GM19238 (cell line): ENCODE results near the gene CTBP2.

ENCODE experiments used
- DNase-seq: peaks from one replicate; pipeline ENCODE4 v3.0.0; 2011; ENCODE audit warnings: low spot score; ENCODE audit not compliant: insufficient read length

CTBP2 gene

DNA sequence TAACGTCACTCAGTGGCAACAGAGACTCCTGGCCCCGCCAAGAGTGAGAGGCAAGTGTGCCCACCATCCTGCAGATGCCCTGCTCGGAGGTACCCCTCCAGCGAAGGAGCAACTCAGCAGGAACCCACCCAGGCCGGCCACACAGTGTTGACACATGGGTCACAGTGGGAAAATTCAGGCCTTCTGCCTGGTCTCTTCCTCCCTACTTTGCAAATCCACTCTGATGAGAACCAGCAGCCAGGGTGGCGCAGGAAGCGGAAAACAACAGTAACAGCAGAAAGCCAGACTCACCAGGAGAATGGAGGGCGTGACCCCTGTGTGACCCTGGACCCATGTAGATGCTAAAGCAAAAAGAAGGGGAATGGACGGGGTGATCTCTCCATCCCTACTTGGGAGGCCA, 53.8 kb downstream of the CTBP2 start:
- DNase-seq: no peak

DNA sequence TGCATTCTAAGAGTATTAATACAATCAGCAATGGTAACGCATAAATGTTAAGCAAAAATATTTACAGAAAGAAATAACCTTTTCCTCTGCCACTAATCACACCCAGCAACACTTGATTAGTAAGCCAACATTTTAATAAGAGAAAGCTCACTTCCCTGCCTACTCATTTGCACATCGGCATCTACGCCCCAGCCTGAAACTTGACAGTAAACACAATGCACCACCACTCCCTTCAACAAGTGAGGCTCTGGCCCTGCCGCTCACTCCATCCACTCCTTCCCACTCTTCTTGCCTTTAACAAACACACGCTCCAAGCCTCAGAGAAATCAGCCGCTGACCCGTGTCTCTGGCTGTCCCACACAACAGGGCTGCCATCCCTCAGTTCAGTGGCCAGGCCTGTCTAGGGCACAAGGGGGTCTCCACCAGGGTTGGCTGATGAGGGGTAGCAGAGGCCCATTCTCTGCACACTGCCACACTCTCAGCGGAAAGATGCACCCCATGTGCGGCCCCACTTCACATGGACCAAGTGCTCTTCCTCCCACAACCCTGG, 54.6 kb downstream of the CTBP2 start:
- no peak for DNase-seq

DNA sequence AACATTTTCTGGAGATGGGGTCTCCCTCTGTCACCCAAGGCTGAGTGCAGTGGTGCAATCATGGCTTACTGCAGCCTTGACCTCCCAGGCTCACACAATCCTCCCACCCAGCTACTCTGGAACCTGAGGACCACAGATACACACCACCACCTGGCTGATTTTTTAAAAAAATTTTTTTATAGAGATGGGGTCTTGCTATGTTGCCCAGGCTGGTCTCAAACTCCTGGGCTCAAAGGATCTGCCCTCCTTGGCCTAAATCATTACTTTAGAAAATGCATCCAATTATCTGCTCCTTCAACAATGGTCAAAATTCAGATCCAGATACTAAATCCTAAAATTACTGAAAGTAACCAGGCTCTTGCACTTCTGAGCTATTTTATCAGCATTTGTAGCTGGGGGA, 55.2 kb downstream of the CTBP2 start:
- no peak for DNase-seq

DNA sequence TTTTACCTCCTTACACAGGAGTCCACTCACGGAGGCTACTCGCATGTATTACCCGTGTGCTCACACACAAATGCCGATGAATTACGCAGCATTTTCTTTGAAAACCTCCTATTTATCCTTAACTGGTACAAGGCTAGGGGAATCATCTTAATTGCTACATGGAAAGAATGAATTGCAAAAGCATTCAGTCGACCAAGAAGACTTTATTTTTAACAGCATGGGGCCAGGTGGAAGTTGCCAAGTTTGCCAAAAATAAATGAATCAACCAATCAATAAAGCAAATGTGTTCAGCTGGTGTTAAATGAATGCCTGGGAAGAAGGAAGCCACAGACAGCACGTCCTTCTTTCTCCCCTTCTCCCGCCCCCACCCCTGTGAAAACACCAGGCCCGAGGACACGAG, 55.8 kb downstream of the CTBP2 start:
- DNase-seq: no peak

DNA sequence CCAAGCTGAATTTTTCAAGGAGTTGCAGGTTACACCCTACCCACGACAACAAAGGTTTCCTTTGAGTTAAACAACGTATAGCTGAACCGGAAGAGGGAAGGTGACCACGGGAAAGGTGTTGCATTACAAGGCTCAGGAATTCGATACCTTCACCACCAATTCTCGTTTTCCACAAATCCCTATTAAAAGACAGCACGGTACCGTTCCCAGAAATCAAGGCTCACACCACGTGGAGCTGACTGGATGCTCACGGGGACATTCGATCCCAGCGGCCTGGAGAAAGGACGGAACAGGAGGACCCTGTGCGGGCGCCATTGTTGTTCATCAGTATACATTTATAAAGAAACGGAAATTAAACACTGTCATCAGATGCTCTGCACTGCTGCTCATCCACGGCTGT, 56.4 kb downstream of the CTBP2 start:
- DNase-seq: no peak

DNA sequence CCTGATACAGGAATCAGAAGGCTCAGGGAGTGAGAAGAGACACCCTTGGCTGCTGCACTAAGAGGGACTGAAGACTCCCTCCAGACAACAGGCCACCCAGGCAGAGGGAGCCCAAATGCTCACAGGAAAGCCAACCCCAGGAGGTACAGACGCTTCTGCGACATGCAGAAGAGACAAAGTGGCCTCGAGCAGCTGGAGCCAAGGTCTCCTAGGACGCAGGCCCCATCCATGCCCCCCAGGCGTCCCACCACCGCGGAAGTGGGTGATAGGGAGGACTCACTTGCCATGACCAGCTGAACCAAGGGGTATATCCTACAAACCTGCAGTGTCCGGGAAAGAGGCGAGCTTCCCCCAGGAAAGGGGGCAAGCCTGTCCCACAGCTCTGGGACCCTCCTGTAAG, 56.9 kb downstream of the CTBP2 start:
- DNase-seq: no peak

DNA sequence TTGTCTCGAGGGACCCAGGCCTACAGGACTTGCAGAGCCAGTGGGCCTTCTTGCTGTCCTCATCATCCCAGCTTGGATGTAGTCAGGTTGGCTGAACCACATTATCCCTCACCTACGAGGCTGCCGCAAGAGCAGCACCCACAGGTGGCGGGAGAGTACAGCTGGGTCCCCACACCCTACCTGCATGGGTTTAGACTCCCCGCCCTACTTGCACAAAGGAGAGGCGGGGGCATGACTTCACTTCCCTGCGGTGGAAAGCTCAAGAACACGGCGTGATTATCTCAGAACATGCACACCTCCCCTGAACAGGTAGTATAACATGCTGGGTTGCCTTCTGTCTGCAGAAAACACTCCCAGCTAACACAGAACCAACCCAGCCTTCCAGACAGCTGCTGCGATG, 57.5 kb downstream of the CTBP2 start:
- no peak for DNase-seq

DNA sequence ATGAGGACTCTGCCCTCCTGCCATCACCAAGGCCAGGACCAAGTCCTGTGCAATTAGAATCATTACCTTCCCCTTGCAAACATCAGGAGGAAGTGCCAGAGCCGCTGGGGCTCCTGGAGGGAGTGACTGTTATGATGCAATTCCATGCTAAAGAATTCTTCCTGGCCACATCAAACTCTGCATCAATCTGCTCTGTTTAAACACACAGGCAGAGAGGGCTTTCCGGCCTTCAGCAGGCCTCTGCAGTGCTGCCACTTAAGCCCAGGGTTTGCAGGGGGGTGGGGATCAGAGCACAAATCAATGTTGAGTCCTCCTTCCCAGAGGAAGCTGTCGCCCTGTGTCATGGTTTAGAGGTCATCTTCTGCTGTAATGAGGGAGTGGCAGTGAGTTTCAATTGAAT, 58.1 kb downstream of the CTBP2 start:
- DNase-seq: no peak

DNA sequence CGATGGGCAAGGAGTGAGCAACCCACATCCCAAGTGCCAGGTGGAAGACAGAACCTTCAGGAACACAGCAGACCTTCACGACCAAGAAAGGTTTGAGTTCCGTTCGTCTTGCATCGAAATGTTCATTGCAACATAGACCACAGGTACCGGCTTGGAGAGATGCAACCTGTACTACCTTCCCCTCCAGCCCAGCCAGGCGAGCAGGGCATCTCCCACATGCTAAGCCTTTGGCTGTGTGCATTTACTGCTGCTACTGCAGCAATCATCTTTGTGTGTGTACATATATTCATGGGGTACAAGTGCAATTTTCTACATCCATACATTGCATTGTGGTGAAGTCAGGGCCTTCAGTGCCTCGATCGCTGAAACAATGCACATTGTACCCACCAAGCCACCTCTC, 58.8 kb downstream of the CTBP2 start:
- no peak for DNase-seq

DNA sequence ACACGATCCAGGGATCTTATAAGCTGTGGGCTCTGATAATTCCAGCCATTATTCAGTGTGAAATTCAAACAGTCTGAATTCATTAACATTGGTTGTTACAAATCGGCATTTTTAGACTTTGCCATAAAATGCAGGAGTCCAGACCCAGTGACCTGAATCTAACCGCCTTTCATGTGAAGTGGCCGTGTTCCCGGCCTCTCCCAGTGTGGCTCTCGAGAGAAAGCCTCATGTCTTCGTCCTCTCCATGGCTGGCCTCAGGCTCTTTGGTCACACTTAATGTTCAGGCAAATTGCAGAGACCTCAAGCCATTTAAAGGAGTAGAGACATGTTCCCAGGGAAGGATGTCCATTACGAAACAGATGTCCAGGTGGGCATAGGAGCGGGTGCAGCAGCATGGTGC, 59.3 kb downstream of the CTBP2 start:
- DNase-seq: no peak

DNA sequence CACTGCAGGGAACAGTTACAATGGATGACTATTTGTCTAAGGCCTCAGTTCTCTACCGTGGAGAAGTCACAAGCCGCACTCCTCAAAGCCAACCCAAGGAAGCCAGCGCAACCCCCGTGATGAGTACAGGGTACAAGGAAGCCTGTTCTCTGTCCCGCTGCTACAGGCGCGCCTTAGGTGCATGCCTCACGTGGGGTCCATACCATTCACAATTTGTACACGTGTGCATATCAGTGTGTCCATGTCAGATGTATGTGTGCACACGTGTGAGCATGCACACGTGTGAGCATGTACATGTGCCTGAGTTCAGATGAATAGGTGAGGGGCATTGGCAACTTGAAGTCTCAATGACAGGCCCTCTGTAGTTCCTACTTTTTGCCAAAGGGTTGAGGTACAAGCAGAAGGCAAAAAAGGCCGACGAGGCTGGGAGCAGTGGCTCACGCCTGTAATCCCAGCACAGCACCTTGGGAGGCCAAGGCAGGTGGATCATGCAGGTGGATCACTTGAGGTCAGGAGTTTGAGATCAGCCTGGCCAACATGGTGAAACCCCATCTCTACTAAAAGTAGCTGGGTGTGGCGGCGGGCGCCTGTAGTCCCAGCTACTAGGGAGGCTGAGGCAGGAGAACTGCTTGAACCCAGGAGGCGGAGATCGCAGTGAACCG, 62.8 kb downstream of the CTBP2 start:
- DNase-seq: no peak

DNA sequence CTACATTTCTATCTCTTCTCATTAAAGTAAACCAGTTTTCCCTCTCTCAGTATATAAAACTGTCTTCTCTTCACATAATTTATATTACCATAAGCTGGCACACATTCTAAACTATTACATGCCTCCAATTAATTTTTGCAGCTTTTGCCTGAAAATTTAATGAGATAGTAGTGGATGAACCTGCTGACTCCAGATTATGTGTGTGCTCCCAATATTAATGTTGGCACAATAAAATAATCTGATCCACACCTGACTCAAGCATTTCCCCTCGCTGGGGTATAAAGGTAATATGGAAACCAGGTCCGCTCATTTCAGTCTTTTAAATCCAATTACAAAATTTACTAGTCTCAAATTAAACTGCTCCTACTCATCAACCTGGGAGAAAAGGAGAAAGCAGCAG, 63.4 kb downstream of the CTBP2 start:
- DNase-seq: no peak

DNA sequence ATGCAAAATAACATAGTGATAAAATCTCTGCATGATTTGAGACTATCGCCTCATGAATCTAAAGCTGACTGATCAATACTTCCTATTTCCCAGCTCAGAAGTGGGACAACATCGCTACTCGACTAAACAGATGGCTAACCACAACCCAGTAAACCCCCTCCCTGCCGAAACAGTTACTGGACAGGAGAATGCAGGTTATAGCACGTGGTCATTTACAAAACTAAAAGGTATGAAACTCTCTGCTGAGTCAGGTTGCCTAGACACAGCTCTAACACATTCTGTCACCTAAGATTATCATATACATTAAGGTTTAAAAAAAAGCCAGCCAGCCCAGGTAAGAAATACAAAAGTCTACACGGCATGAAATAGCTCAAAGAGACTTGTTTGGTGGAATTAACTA, 64.0 kb downstream of the CTBP2 start:
- no peak for DNase-seq

DNA sequence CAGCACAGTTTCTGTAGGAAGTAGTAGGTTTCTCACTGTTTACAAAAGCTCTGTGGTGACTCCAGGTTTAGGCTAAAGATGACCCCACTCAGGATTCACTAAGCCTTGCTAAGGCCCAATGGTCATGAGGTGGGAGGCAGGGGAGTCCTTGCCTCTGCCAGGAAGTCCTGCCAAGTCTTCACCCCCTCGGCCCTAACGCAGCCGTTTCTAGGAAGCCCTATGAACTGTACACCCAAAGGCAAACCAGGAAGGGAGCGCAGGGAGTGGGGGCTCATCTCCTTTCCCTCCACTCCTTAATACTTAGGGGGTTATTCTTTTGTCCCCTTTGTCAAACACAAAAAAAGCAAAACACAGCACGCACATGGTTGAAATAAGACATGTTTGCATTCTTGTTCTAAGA, 64.6 kb downstream of the CTBP2 start:
- DNase-seq: no peak

DNA sequence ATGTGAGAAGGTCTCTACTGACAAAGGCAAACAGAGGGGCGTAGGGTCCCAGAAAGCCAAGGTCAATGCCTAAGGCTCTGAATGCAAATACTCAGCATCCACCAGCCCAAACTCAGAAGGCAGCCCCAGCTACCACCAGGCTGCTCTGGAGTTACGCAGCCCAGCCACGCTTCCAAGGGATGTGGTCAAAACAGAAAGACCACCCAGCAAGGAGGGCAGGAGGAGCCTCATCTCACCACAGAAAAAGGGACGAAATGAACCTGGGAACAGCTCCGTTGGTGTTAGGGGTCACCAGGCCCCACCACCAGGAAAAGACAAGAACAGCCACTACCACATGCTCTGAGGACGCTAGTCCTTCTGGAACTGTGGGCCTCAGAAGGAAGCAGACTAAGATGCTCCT, 65.1 kb downstream of the CTBP2 start:
- no peak for DNase-seq

DNA sequence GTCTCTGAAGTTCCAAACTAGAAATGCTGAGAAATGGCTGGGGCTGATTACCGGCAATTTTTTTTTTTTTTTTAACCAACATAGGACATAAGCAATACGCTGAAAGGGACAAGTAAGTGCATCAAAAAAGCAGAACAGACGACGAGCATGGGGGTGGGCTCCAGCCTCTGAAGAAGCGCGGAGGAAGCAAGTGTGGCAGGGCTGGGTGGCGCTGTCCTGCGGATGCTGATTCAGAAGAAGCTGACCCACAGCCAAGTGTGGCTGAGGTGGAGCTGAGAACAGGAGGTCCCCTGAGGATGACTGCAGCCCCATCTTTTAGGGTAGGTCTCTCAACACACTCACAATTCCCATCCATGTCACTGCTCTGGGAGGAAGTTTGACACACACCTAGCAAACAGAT, 65.6 kb downstream of the CTBP2 start:
- no peak for DNase-seq

DNA sequence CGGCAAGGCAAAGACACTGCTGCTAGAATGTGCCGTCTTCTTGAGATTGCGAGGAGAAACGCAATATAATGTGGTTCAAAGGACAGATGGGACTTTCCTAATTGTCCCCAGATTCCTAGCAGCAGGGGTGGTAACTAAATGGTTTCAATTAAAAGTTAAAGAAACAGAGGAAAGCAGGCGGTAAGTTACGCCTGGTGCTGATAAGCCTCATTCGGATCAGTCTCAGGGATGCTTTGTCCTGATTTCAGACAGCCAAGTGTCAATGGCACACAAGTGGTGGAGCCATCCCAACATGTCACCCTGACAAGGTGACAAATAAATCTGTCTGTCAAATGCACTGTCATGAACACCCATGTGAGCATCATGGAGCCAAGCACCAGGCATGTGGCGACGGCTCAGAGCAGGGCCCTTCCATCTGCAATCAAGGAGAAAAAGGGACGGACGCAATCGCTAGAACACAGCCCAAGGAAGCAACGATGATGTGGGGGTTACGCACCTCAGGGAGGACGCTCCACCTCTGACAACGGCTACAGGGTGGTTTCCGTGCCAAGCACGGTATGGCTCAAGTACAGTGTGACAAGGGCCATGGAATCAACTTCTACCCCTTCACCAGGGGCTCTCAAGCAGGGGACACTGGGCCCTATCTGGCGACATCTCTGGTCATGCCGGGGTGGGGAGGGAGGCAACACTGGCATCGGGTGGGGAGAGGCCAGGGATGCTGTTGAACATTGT, 66.2 kb downstream of the CTBP2 start:
- no peak for DNase-seq

DNA sequence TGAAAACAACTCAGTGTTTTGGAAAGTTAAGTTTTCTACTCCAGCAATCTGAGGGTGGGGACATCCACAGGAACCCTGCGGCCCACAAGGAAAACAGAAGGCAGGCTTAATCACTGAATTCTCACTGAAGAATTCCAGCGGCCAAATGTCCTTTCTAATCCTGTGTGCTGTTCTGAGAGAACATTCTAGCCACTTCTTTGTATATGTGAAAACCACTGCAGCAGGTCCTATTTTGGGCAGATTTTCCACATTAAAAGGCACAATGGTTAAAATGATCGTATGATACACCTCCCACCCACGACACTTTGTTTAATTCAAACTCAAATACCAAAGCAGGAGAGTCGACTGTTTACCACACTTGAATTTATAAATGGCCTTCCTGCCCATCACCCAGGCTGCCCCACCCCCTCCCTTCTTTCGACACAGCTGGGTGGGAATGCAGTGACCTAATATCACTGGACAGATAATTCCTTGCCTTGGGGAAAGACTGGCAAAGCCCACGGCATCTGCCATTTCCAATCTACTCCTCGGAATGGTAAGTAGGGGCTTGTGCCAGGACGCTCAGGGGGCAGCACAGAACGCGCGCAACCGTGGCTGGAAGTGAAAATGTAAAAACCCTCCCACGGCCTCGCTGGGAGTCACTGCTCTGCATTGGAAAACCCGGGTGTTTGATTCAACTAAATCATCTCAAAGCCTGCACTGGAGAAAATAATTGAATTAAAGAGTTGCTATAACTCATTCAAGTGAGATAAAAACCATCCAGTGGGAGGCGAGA, 67.0 kb downstream of the CTBP2 start:
- no peak for DNase-seq

DNA sequence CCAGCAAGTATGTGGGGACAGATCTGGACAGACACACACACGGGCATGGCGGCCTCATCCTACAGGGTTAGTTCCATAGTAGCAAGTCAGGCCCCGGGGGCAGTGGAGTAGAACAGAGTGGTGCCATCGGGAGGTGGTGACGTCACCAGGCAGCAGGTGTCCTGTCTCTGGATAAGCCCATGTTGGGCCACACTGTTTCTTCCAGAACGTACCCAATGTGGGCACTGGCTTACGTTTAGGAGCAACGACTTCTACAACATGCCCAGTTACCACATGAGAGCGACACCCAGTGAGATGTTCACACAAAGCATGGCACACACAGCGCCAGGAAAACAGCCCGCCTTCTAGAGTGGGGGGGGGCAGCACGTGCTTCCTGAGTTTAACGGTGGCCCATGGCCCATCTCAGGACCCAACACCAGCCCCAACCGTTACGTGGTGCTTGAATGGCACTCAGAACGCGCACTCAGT, 67.8 kb downstream of the CTBP2 start:
- DNase-seq: no peak

DNA sequence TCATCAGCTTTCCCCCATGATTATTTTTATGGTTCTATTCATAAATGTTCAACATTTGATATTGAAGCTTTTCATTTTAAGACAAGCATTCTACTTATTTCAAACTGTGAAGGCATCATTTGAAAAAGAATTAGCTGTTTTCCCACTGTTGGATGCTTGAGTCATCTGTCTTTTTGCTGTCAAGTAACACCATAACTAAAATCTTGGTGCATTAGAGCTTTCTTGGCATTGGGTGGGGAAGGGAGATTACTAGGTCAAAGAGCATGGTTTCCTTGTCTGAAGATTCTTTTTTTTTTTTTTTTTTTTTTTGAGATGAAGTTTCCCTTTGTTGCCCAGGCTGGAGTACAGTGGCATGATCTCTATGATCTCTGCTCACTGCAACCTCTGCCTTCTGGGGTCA, 68.5 kb downstream of the CTBP2 start:
- DNase-seq: no peak

DNA sequence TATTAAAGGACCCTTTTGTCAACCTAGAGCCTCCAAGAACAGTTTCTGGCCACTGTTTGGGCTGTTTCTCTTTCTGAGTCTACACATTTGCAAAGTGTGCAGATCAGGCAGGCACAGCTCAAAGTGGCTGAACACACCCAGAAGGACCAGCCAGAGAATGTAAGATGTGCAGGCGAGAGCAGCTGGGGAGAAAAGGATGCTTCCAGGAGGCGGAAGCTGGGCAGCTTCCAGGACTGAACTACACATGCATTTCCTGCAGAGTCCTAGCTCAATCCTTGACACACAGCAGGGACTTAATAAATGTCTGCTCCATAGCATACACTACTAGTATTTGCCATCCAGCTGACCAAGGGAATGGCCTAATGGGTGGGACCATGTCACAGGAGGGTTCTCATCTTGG, 70.9 kb downstream of the CTBP2 start:
- DNase-seq: no peak

DNA sequence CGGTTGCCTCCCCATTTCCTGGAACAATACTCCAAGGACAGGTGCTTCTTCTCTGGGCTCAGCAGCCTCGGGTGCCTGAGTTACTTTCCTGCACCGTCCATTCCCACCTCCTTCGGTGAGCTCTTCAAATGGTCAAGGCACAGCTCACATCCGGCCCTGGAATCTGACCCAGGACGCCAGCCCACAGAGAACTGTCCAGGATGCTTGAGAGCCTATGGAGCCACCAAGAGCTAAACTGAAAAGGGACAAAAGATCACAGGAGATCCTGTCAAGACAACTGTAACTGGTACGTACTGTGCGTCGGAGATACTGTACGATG, 72.5 kb downstream of the CTBP2 start:
- no peak for DNase-seq
